GM19035 (cell line): Measurements from ENCODE around the gene TLN1.

Experiments
- ATAC-seq: cut with Tn5 transposase; IDR thresholded peaks from one replicate; pipeline ENCODE4 v1.9.1; 2021; ENCODE audit not compliant: unreplicated experiment

The TLN1 gene

GRCh38 chr9:35650341-35651158 is 81.4 kb downstream of the TLN1 start, which contains the start of gene SIT1:
TSS of gene SIT1 (minus strand) at chr9:35650931. CDS start at chr9:35650853, 78 bp downstream.
- ATAC-seq: no peak

GRCh38 chr9:35649431-35650340 is 82.3 kb downstream of the TLN1 start:
- no peak for ATAC-seq
